Fibroblast of mammary gland (primary cell): ENCODE results near the gene OR4F6.

Experiments
- DNase-seq: peaks from one replicate; pipeline ENCODE4 v3.0.0-alpha.2; 2010; ENCODE audit warnings: low read depth
- H3K4me3 ChIP-seq: 2 replicates; pipeline ENCODE4 v1.5.1; 2011; ENCODE audit warnings: low read depth, mild to moderate bottlenecking, low read length, moderate library complexity; ENCODE audit not compliant: control insufficient read depth
- CTCF ChIP-seq: conservative IDR thresholded peaks from 2 replicates; pipeline ENCODE4 v1.5.1; 2011; ENCODE audit warnings: low read depth, low read length, inconsistent platforms; ENCODE audit not compliant: control insufficient read depth, insufficient read depth

Gene OR4F6

GRCh38 chr15:101801048-101801447, 2.3 kb upstream of the OR4F6 start:
- H3K4me3 ChIP-seq = no peak overlapping the region
- no peak for DNase-seq
- no peak for TF ChIP-seq CTCF

- no peak overlapping the region for H3K4me3 ChIP-seq
- no peak for TF ChIP-seq CTCF
- DNase-seq = no peak
These were observed 367 bp downstream of the OR4F6 start for GRCh38 chr15:101803676-101804075.

GRCh38 chr15:101804375-101804774, 1.1 kb downstream of the OR4F6 start:
- no peak for DNase-seq
- H3K4me3 ChIP-seq = no peak overlapping the region
- TF ChIP-seq CTCF = no peak

- no peak for TF ChIP-seq CTCF
- H3K4me3 ChIP-seq = no peak overlapping the region
- no peak for DNase-seq
These were observed 1.6 kb downstream of the OR4F6 start for GRCh38 chr15:101804941-101805340.

GRCh38 chr15:101805605-101806345, 2.5 kb downstream of the OR4F6 start:
- no peak for TF ChIP-seq CTCF
- DNase-seq = no peak
- H3K4me3 ChIP-seq = no peak overlapping the region

- no peak for TF ChIP-seq CTCF
- H3K4me3 ChIP-seq = no peak overlapping the region
- DNase-seq = peak; percentile 72
These were observed 4.1 kb downstream of the OR4F6 start for GRCh38 chr15:101807345-101807945.
